ENCODE results near the gene MID1IP1. TPM values are rescaled to one million over a fixed set of nuclear protein-coding genes. Genes with fewer than 3 reads are reported as not detected.

The MID1IP1 gene
- total and polyA plus RNA-seq, 7 experiments from 2014 or later, result 15.7 to 61.7 (median 53.5) TPM

- H3K27me3 ChIP-seq (ENCODE audit: control insufficient read depth in 2 of 2, insufficient read depth in 2 of 2, low read length in 2 of 2), result no peaks in the 10 kb centered on the region
- no peak overlapping the region for H3K4me3 ChIP-seq (ENCODE audit: low read length)
- Mint-ChIP-seq H3K27me3 (peaks cover 0 to 6% (median 0%) of the 10 kb centered on the region in 5 donors), H3K9me3 (peaks cover 0 to 3% (median 0%) of the 10 kb centered on the region in 11 donors), H3K4me1 (peaks cover 4 to 14% (median 10%) of the 10 kb centered on the region in 7 donors), H3K4me3 (no peak overlapping the region), H3K36me3 (no peaks in the 10 kb centered on the region), H3K27ac (no peak overlapping the region)
- no peak overlapping the region for H3K27ac ChIP-seq (ENCODE audit: low read depth, low read length)
- no peaks in the 10 kb centered on the region for H3K9me3 ChIP-seq (ENCODE audit: control insufficient read depth in 2 of 3, low read length in 3 of 3)
- intact Hi-C loops (cut with micrococcal nuclease), result no loop called here
- H3K4me1 ChIP-seq (ENCODE audit: control insufficient read depth in 2 of 2, insufficient read depth in 2 of 2, low read length in 2 of 2), result peaks cover 0 to 5% of the 10 kb centered on the region in 2 donors
- no peaks in the 10 kb centered on the region for H3K36me3 ChIP-seq (ENCODE audit: control insufficient read depth in 2 of 3, insufficient read depth in 3 of 3, low read length in 3 of 3)
- ChIA-PET POLR2A (no interaction called here), CTCF (no interaction called here)
- DNase-seq, result no peak
- ATAC-seq, result no peak
Observed at GRCh38 chrX:38841750-38842149, 40.5 kb downstream of the MID1IP1 start.

GRCh38 chrX:38845426-38845825 lies 44.2 kb downstream of the MID1IP1 start:
- Histone ChIP-seq H3K27me3 (ENCODE audit: control insufficient read depth in 2 of 2, insufficient read depth in 2 of 2, low read length in 2 of 2) (no peaks in the 10 kb centered on the region), H3K9me3 (ENCODE audit: control insufficient read depth in 2 of 3, low read length in 3 of 3) (no peaks in the 10 kb centered on the region), H3K4me3 (ENCODE audit: low read length) (no peak overlapping the region), H3K4me1 (ENCODE audit: control insufficient read depth in 2 of 2, insufficient read depth in 2 of 2, low read length in 2 of 2) (peaks cover 0 to 5% of the 10 kb centered on the region in 2 donors), H3K36me3 (ENCODE audit: control insufficient read depth in 2 of 3, insufficient read depth in 3 of 3, low read length in 3 of 3) (no peaks in the 10 kb centered on the region), H3K27ac (ENCODE audit: low read depth, low read length) (no peak overlapping the region)
- POLR2A ChIA-PET, result no interaction called here
- ATAC-seq (no peak), DNase-seq (no peak)
- Mint-ChIP-seq H3K36me3 (no peaks in the 10 kb centered on the region), H3K9me3 (peaks cover 0 to 3% (median 0%) of the 10 kb centered on the region in 11 donors), H3K27ac (no peak overlapping the region), H3K27me3 (no peaks in the 10 kb centered on the region), H3K4me1 (peaks cover 4 to 18% (median 10%) of the 10 kb centered on the region in 7 donors), H3K4me3 (no peak overlapping the region)
- CTCF ChIA-PET, result no interaction called here
- intact Hi-C loops (cut with micrococcal nuclease), result loop anchor here in 1 of 2 donors (5.0 kb wide), 1 partner anchor 38 kb away; no protein-coding TSS in a partner anchor

- CTCF ChIA-PET, result no interaction called here
- no peak for ATAC-seq
Observed at GRCh38 chrX:38847206-38847902, 46.1 kb downstream of the MID1IP1 start.

GRCh38 chrX:38847903-38848230 lies 46.6 kb downstream of the MID1IP1 start:
- H3K4me1 Mint-ChIP-seq, result peaks cover 4 to 18% (median 10%) of the 10 kb centered on the region in 7 donors
- no peaks in the 10 kb centered on the region for H3K36me3 Mint-ChIP-seq
- H3K4me3 Mint-ChIP-seq, result no peak overlapping the region
- no peak overlapping the region for H3K27ac Mint-ChIP-seq
- Histone ChIP-seq H3K4me3 (ENCODE audit: low read length) (no peak overlapping the region), H3K36me3 (ENCODE audit: control insufficient read depth in 2 of 3, insufficient read depth in 3 of 3, low read length in 3 of 3) (no peaks in the 10 kb centered on the region), H3K4me1 (ENCODE audit: control insufficient read depth in 2 of 2, insufficient read depth in 2 of 2, low read length in 2 of 2) (peaks cover 0 to 5% of the 10 kb centered on the region in 2 donors), H3K27ac (ENCODE audit: low read depth, low read length) (no peak overlapping the region), H3K9me3 (ENCODE audit: control insufficient read depth in 2 of 3, low read length in 3 of 3) (no peaks in the 10 kb centered on the region), H3K27me3 (ENCODE audit: control insufficient read depth in 2 of 2, insufficient read depth in 2 of 2, low read length in 2 of 2) (no peaks in the 10 kb centered on the region)
- ATAC-seq, result no peak
- ChIA-PET CTCF (no interaction called here), POLR2A (no interaction called here)
- no peak for DNase-seq
- no peaks in the 10 kb centered on the region for H3K27me3 Mint-ChIP-seq
- intact Hi-C loops (cut with micrococcal nuclease), result loop anchor here in 1 of 2 donors (5.0 kb wide), 1 partner anchor 41 kb away; no protein-coding TSS in a partner anchor
- H3K9me3 Mint-ChIP-seq, result peaks cover 0 to 2% (median 0%) of the 10 kb centered on the region in 11 donors

More at GRCh38 chrX:38847206-38847902, 46.1 kb downstream of the MID1IP1 start:
- no peak for DNase-seq
- H3K4me1 ChIP-seq (ENCODE audit: control insufficient read depth in 2 of 2, insufficient read depth in 2 of 2, low read length in 2 of 2), result peaks cover 0 to 5% of the 10 kb centered on the region in 2 donors
- H3K4me1 Mint-ChIP-seq, result peaks cover 4 to 18% (median 10%) of the 10 kb centered on the region in 7 donors
- intact Hi-C loops (cut with micrococcal nuclease), result loop anchor here in 1 of 2 donors (5.0 kb wide), 1 partner anchor 40 kb away; no protein-coding TSS in a partner anchor
- no peak overlapping the region for H3K4me3 Mint-ChIP-seq
- H3K9me3 Mint-ChIP-seq, result peaks cover 0 to 3% (median 0%) of the 10 kb centered on the region in 11 donors
- H3K36me3 Mint-ChIP-seq, result no peaks in the 10 kb centered on the region
- no peaks in the 10 kb centered on the region for H3K9me3 ChIP-seq (ENCODE audit: control insufficient read depth in 2 of 3, low read length in 3 of 3)
- H3K27ac ChIP-seq (ENCODE audit: low read depth, low read length), result no peak overlapping the region
- no peaks in the 10 kb centered on the region for H3K27me3 ChIP-seq (ENCODE audit: control insufficient read depth in 2 of 2, insufficient read depth in 2 of 2, low read length in 2 of 2)
- no peak overlapping the region for H3K4me3 ChIP-seq (ENCODE audit: low read length)
- no peaks in the 10 kb centered on the region for H3K27me3 Mint-ChIP-seq
- no peaks in the 10 kb centered on the region for H3K36me3 ChIP-seq (ENCODE audit: control insufficient read depth in 2 of 3, insufficient read depth in 3 of 3, low read length in 3 of 3)
- peak overlapping the region in 1 of 9 donors; percentile 35 for H3K27ac Mint-ChIP-seq
- POLR2A ChIA-PET, result no interaction called here

GRCh38 chrX:38848671-38849455 lies 47.6 kb downstream of the MID1IP1 start:
- intact Hi-C loops (cut with micrococcal nuclease), result loop anchor here in 1 of 2 donors (5.0 kb wide), 1 partner anchor 42 kb away; no protein-coding TSS in a partner anchor

GRCh38 chrX:38850807-38851544 lies 49.7 kb downstream of the MID1IP1 start:
- Mint-ChIP-seq H3K4me1 (peaks cover 3 to 12% (median 7%) of the 10 kb centered on the region in 7 donors), H3K27me3 (no peaks in the 10 kb centered on the region), H3K27ac (no peak overlapping the region), H3K9me3 (peaks cover 0 to 2% (median 0%) of the 10 kb centered on the region in 11 donors), H3K36me3 (no peaks in the 10 kb centered on the region), H3K4me3 (no peak overlapping the region)
- H3K4me3 ChIP-seq (ENCODE audit: low read length), result no peak overlapping the region
- H3K36me3 ChIP-seq (ENCODE audit: control insufficient read depth in 2 of 3, insufficient read depth in 3 of 3, low read length in 3 of 3), result no peaks in the 10 kb centered on the region
- no peaks in the 10 kb centered on the region for H3K4me1 ChIP-seq (ENCODE audit: control insufficient read depth in 2 of 2, insufficient read depth in 2 of 2, low read length in 2 of 2)
- ATAC-seq, result no peak
- CTCF ChIA-PET, result no interaction called here
- no peak for DNase-seq
- H3K9me3 ChIP-seq (ENCODE audit: control insufficient read depth in 2 of 3, low read length in 3 of 3), result no peaks in the 10 kb centered on the region
- H3K27me3 ChIP-seq (ENCODE audit: control insufficient read depth in 2 of 2, insufficient read depth in 2 of 2, low read length in 2 of 2), result no peaks in the 10 kb centered on the region
- intact Hi-C loops (cut with micrococcal nuclease), result no loop called here
- POLR2A ChIA-PET, result interaction anchor here (0.7 kb wide), 1 partner anchor 46 kb away, joined by 3 read pairs; no protein-coding TSS in a partner anchor
- H3K27ac ChIP-seq (ENCODE audit: low read depth, low read length), result no peak overlapping the region

More at GRCh38 chrX:38848671-38849455, 47.6 kb downstream of the MID1IP1 start:
- H3K27ac Mint-ChIP-seq, result no peak overlapping the region
- H3K9me3 Mint-ChIP-seq, result peaks cover 0 to 2% (median 0%) of the 10 kb centered on the region in 11 donors
- no peaks in the 10 kb centered on the region for H3K27me3 Mint-ChIP-seq
- peaks cover 4 to 18% (median 10%) of the 10 kb centered on the region in 7 donors for H3K4me1 Mint-ChIP-seq
- H3K4me3 ChIP-seq (ENCODE audit: low read length), result no peak overlapping the region
- CTCF ChIA-PET, result no interaction called here
- peaks cover 0 to 5% of the 10 kb centered on the region in 2 donors for H3K4me1 ChIP-seq (ENCODE audit: control insufficient read depth in 2 of 2, insufficient read depth in 2 of 2, low read length in 2 of 2)
- DNase-seq (no peak), ATAC-seq (no peak)
- H3K27ac ChIP-seq (ENCODE audit: low read depth, low read length), result no peak overlapping the region
- no peaks in the 10 kb centered on the region for H3K36me3 ChIP-seq (ENCODE audit: control insufficient read depth in 2 of 3, insufficient read depth in 3 of 3, low read length in 3 of 3)
- no peaks in the 10 kb centered on the region for H3K27me3 ChIP-seq (ENCODE audit: control insufficient read depth in 2 of 2, insufficient read depth in 2 of 2, low read length in 2 of 2)
- POLR2A ChIA-PET, result no interaction called here
- no peaks in the 10 kb centered on the region for H3K36me3 Mint-ChIP-seq
- no peaks in the 10 kb centered on the region for H3K9me3 ChIP-seq (ENCODE audit: control insufficient read depth in 2 of 3, low read length in 3 of 3)
- no peak overlapping the region for H3K4me3 Mint-ChIP-seq
